HG02885 (cell line): ENCODE data around the gene SLC12A7.
"Not testable (repeated sequence)": the region's sequence is repeated elsewhere in the genome, so short reads cannot be mapped to it uniquely, and the experiment has no call there.

ENCODE experiments used
- ATAC-seq: cut with Tn5 transposase; IDR thresholded peaks from one replicate; pipeline ENCODE4 v1.9.1; 2021; ENCODE audit warnings: mild to moderate bottlenecking; ENCODE audit not compliant: unreplicated experiment, poor library complexity

The SLC12A7 gene

GRCh38 chr5:1030801-1031271, 81.0 kb downstream of the SLC12A7 start:
- no peak for ATAC-seq

GRCh38 chr5:1029945-1030625, 81.8 kb downstream of the SLC12A7 start:
- ATAC-seq = no peak

- no peak for ATAC-seq
Observed at GRCh38 chr5:1029282-1029944, 82.5 kb downstream of the SLC12A7 start.

- no peak for ATAC-seq
Observed at GRCh38 chr5:1028481-1029281, 83.2 kb downstream of the SLC12A7 start.

GRCh38 chr5:1027631-1028441, 84.0 kb downstream of the SLC12A7 start:
- ATAC-seq = no peak

- ATAC-seq = no peak
Observed at GRCh38 chr5:1026700-1027621, 84.9 kb downstream of the SLC12A7 start.

- ATAC-seq = not testable (repeated sequence)
Observed at GRCh38 chr5:1021969-1022336, 89.9 kb downstream of the SLC12A7 start.

GRCh38 chr5:1021136-1021968, 90.5 kb downstream of the SLC12A7 start:
- no peak for ATAC-seq

GRCh38 chr5:1020452-1020961, 91.4 kb downstream of the SLC12A7 start:
- ATAC-seq = no peak

GRCh38 chr5:1019001-1019905, 92.6 kb downstream of the SLC12A7 start:
- ATAC-seq = no peak

- ATAC-seq = no peak
Observed at GRCh38 chr5:1018596-1018995, 93.3 kb downstream of the SLC12A7 start.

GRCh38 chr5:1017691-1018455, 94.0 kb downstream of the SLC12A7 start:
- no peak for ATAC-seq

GRCh38 chr5:1017056-1017455, 94.8 kb downstream of the SLC12A7 start:
- no peak for ATAC-seq

GRCh38 chr5:1016476-1016875, 95.4 kb downstream of the SLC12A7 start:
- no peak for ATAC-seq

GRCh38 chr5:1016036-1016435, 95.8 kb downstream of the SLC12A7 start:
- no peak for ATAC-seq

- ATAC-seq = no peak
Observed at GRCh38 chr5:1015507-1015906, 96.4 kb downstream of the SLC12A7 start.
